GM21723 (cell line): ENCODE data around the gene TBC1D12.
"Not testable (repeated sequence)": the region's sequence is repeated elsewhere in the genome, so short reads cannot be mapped to it uniquely, and the experiment has no call there.

Experiments used
- ATAC-seq: cut with Tn5 transposase; IDR thresholded peaks from one replicate; pipeline ENCODE4 v1.9.1; 2021; ENCODE audit warnings: mild to moderate bottlenecking, moderate library complexity; ENCODE audit not compliant: unreplicated experiment

The TBC1D12 gene

DNA sequence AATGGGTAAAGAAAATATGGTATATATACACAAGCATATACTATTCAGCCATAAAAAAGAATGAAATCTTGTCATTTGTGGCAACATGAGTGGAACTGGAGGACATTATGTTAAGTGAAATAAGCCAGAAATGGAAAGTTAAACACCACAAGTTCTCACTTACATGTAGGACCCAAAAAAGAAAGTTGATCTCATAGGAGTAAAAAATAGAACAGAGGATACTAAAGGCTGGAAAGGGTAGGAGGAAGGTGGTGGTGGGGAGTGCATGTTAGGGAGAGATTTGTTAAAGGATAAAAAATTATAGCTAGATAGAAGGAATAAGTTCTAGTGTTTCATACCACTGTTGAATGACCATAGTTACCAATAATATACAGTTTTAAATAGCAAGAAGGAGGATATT lies 48.4 kb downstream of the TBC1D12 start:
- no peak for ATAC-seq

DNA sequence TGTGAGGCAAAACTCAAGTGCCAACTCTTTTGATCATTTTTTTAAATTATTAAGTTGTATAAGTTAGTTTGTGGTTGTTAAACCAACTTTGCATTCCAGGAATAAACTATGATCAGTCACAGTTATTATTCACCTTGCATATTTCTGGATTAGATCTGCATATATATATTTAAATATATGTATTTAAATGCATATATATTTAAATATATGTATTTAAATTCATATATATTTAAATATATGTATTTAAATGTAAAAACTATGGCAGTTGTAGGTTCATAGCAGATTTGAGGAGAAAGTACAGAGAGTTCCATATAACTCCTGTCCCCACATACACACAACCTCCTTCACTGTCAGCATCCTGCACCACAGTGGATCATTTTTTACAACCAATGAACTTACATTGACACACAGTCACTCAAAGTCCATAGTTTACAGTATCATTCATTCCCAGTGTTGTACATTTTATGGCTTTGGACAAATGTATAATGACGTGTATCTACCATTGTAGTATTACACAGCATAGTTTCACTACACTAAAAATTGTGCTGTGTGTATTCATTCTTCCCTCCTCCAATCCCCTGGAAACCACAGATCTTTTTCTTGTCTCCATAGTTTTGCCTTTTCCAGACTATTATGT lies 49.7 kb downstream of the TBC1D12 start:
- no peak for ATAC-seq

DNA sequence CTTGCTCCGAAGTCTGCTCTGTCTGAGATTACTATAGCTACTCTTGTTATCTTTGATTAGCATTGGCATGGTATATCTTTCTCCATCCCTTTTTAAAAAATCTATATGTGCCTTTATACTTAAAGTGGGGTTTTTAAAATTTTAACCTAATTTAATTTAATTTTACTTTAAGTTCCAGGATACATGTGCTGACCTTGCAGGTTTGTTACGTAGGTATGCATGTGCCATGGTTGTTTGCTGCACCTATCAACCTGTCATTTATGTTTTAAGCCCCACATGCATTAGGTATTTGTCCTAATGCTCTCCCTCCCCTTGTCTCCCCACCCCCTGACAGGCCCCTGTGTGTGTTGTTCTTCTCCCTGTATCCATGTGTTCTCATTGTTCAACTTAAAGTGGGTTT lies 54.6 kb downstream of the TBC1D12 start:
- no peak for ATAC-seq

DNA sequence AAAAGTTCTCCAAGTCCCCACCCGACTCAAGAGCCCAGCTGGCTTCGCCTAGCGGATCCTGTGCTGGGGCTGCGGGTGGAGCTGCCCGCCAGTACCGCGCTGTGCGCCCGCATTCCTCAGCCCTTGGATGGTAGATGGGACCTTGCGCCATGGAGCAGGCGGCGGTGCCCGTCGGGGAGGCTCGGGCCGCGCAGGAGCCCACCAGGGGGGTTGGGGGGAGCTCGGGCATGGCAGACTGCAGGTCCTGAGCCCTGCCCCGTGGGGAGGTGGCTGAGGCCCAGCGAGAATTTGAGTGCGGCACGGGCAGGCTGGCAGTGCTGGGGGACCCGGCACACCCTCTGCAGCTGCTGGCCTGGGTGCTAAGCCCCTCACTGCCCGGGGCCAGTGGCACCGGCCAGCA lies 57.0 kb downstream of the TBC1D12 start:
- no peak for ATAC-seq

DNA sequence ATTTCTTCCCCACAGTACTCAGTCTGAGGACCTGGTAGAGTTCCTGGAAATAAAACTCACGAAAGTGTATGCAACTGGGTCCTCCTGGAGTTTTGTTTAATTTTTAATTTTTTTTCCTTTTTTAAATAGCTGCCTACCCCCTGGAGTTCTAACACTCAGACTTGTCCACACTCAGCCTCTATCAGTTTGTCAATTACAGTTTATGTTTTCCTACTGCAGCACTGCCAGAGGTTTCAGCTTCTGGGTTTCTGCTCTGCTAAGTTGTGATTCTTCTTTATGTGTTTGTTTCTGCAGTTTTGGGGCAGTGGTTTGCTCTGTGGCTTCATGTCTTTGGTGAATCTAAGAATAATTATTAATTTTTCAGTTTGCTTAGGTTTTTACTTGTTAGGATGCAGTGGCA lies 59.2 kb downstream of the TBC1D12 start:
- no peak for ATAC-seq

DNA sequence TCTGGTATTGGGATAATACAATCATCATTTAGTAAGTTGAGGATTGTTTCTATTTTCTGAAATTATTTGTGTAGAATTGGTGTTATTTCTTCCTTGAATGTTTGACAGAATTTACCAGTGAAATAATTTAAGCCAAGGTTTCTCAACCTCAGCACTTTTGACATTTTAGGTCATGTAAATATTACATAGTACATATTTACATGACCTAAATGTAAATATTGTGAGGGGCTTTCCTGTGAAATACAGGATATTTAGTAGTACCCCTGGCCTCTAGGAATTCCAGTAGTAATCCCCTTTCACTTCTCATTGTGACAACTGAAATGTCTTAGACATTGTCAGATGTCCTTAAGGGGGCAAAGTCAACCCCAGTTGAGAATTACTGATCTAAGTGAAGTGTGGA lies 59.8 kb downstream of the TBC1D12 start:
- ATAC-seq: no peak

DNA sequence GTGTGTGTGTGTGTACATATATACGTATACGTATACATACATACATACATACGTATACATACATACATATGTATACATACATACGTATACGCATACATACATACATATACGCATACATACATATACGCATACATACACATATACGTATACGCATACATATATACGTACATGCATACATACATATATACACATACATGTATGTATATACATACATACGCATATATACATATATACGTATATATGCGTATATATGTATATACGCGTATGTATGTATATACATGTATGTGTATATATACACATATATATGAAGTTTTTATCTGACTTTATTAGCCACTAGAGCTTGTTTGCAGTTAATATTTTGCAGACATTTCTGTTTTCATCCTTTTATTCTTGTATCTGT lies 63.3 kb downstream of the TBC1D12 start:
- ATAC-seq: no peak

DNA sequence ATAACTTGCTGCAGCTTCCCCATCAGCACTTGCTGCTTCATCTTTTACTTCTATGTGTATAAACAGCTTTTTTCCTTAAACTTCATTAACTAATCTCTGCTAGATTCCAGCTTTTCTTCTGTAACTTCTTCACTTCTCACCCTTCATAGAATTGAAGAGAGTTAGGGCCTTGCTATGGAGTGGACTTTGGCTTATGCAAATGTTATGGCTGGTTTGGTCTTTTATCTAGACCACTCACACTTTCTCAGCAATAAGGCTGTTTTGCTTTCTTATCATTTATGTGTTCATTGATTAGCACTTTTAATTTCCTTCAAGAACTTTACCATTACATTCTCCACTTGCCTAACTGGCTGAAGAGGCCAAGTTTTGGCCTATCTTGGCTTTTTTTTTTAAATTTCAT lies 79.1 kb downstream of the TBC1D12 start:
- no peak for ATAC-seq

DNA sequence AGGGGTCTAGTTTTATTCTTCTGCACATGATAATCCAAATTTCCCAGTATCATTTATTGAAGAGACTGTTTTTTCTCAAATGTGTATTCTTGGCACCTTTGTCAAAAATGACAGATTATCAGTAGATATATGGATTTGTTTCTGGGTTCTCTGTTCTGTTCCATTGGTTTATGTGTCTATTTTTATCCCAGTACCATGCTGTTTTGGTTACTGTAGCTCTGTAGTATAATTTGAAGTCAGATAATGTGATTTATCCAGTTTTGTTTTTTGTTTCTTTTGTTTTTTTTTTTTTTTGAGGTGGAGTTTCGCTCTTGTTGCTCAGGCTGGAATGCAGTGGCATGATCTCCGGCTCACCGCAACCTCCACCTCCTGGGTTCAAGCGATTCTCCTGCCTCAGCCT lies 81.6 kb downstream of the TBC1D12 start:
- no peak for ATAC-seq

DNA sequence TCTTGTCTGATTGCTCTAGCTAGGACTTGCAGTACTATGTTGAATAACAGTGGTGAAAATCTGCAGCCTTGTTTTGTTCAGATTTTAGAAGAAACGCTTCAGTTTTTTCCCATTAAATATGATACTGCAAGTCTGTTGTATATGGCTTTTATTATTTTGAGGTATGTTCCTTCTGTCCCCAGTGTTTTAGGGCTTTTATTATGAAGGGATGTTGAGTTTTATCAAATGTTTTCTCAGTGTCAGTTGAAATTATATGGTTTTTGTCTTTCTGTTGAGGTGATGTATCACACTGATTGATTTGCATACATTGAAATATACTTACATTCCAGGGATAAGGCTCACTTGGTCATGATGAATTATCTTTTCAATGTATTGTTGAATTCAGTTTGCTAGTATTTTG lies 82.8 kb downstream of the TBC1D12 start:
- no peak for ATAC-seq

DNA sequence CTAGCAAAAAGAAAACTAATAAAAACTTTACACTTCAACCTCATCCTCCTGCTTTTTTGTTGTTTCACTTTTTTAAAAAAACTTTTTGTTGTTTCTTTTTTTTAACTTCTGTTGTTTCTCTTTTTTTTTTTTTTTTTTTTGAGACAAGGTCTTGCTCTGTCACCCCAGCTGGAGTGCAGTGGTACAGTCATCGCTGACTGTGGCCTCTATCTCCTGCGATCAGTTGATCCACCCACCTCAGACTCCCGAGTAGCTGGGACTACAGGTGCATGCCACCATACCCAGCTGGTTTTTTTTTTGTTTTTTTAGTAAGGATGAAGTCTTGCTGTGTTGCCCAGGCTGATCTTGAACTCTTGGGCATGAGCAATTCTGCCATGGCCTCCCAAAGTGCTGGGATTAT lies 85.2 kb downstream of the TBC1D12 start:
- no peak for ATAC-seq

DNA sequence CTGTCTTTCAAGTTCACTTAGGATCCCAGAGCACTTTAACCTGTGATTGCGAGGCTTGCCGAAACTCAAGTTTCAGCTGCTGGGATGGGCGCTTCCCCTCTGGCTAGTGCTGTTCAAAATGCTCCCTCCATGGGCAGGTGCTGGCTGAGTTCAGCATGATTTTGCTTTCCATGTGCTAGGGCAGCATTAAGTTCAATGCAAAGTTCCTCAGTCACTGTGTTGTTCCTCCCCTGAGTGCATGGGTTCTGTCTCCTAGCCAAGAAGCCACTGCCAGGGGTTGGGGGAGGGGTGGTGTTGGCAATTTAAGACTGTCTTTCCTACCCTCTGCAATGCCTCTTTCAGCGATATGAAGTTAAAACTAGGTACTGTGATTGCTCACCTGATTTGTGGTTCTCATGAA lies 86.8 kb downstream of the TBC1D12 start:
- no peak for ATAC-seq

DNA sequence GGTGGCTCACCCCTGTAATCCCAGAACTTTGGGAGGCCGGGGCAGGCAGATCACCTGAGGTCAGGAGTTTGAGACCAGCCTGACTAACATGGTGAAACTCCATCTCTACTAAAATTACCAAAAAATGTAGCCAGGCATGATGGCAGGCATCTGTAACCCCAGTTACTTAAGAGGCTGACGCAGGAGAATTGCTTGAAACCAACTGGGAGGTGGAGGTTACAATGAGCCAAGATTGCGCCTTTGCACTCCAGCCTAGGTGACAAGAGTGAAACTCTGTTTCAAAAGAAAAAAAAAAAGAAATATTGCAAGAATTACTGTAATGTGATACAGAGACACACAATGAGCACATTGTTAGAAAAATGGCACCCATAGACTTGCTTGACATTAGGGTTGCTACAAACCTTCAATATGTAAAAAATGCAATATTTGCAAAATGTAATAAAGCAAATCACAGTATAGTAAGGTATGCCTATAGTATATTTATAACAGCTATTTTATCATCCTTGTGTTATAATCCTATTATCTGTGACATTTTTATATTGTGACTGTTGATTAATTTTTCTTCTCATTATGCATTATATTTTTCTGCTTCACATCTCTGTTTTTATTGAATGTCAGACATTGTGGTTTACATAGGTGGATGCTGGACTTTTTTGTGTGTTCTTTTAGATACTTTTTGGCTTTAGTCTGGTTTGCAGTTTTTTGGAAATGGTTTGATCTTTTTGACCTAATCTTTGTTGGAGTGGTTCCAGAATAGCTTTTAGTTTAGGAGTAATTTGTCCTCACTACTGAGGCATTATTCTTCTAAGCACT lies 87.8 kb downstream of the TBC1D12 start:
- no peak for ATAC-seq

DNA sequence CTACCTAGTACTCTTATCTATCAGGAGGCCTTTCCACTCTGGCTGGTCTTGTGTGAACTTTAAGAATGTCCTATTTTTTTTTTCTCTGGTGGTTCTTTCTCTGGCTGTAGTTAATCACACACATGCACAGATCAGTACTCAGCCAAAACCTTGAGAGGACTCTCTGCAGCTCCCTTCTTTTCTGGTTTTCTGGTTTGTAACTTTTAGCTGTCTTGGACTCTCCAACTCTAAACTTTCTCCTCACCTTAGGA lies 88.4 kb downstream of the TBC1D12 start:
- ATAC-seq: no peak

DNA sequence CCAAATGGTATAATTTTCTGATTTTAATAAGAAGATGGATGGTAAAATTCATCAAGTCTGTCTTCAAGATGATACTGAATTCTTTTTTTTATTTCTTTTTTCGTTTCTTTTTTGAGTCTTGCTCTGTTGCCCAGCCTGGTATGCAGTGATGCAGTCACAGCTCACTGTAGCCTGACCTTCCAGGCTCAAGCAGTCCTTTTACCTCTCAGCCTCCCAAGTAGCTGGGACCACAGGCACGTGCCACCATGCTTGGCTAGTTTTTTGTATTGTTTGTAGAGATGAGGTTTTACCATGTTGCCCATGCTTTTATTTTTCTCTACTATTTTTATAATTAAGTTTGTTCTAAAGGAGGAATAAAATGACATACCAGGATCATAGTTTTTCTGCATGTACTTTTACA lies 91.1 kb downstream of the TBC1D12 start:
- ATAC-seq: no peak

DNA sequence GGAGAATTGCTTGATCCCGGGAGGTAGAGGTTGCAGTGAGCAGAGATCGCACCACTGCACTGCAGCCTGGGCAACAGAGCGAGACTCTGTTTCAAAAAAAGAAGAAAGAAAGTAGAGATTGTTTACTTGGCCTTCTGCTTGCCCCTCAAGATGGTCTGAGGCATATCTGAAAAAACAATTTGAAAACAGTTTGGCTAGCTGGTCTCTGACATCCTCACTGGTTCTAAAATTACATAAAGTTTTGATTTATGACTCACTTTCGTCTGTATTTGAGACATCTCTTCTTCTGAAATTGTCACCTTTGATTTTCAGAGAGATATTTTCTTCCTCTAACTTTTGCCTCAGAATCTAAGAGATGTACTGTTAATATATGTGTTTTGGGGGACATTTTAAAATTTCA lies 93.7 kb downstream of the TBC1D12 start:
- ATAC-seq: peak; percentile 71

DNA sequence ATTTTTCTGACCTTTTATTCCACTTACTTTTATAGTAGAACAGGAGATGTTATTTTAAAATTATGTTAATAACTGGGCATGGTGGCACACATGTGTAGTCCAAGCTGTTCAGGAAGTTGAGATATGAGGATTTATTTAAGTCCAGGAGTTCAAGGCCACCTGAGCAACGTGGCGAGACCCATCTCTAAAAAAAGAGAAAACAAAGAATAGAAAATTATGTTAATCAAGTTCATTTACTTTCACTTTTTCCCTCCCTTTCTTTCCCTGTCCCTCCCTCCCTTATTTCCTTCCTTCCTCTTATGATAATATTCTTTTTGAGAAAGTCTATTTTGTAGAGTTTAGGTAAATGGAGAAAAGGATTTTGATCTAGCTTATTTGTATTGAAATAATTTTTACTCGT lies 94.3 kb downstream of the TBC1D12 start:
- ATAC-seq: no peak

DNA sequence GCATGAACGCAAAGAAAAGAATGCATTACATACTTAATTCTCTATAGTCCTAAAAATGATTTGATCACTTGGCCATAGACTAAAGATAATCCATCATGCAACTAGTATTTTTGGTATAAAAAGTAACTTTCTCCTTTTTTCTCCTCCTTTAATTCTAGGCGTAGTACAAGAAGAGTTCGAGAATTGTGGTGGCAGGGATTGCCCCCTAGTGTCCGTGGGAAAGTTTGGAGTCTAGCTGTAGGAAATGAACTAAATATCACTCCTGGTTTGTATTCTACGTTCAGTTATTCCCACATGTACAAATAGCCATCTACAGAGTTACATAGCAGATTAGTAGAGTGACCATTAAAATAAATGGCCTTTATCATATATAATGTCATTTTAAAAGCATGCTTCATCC lies 97.7 kb downstream of the TBC1D12 start:
- ATAC-seq: no peak

DNA sequence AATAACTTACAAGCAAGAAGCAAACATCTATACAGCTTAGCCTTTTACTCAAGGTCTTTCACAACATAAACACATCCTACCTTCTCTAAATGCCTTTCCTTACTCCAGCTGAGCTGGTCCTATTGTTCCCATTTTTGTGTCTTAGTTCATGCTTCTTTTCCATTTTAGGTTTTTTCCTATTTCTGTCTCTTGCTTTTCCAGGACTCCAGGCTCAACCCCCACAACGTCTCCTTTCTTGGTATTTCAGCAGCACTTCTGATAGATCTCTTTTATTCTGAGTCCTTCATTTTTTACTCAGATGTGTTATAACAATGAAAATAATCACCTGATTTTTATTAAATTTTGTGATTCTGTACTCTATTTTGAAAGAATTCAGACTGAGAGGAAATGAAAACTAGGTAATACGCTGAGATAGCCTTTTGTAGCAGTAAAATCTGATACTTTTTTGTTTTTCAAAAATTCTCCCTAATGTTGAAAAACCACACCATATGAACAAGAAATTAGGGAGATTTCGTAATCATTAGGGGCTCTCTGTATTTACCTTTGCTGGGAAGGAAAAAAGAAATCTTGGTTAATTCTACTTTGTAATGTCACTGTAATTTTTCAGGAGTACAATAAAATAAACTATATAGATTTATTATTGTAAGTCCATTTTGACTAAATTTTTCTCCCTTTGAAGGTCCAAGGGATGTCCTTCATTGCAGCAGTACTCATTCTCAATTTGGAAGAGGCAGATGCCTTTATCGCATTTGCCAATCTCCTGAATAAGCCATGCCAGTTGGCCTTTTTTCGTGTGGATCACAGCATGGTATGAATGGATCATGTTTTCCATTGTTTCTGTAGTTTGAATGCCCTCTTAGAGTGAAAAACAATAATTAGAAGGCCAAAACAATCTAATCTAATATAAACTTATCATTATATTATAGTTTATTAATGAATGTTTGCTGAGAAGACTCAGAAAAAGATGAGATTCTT lies 119.2 kb downstream of the TBC1D12 start:
- no peak for ATAC-seq

DNA sequence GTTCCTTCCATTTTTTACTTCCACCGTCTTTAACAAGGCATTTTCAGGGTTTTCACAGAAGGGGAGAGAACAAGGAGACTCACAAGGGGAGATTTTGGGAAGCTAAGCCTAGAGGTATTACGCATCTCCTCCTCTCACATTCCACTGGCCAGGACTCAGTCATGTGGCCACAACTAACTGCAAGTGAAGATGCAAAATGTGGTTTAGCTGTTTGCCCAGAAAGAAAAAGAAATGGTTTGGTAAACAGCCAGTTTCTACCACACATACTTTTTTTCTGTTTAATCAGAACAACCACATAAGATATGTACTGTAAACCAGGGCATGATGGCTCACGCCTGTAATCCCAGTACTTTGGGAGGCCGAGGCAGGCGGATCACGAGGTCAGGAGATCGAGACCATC lies 121.8 kb downstream of the TBC1D12 start:
- ATAC-seq: no peak

DNA sequence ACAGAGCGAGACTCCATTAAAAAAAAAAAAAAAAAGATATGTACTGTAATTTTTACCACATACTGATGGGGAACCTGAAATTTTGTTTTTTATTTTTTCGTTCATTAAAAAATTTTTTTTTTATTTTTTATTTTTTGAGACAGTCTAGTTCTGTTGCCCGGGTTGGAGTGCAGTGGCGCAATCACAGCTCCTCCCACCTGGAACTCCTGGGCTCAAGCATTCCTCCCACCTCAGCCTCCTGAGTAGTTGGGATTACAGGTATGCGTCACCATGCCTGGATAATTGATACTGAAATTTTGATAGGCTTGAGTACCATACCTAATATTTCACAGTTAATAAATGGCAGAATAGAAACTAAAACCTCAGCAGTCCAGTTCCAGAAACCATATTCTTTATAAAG lies 122.4 kb downstream of the TBC1D12 start:
- no peak for ATAC-seq

DNA sequence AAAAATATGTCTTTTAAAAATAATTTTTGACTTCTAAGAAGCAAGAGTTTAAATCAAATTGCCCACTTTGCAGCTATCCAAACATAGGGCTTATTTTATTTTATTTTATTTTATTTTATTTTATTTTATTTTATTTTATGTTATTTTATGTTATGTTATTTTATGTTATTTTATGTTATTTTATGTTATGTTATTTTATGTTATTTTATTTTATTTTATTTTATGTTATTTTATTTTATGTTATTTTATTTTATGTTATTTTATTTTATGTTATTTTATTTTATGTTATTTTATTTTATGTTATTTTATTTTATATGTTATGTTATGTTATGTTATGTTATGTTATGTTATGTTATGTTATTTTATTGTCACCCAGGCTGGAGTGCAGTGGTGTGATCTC lies 129.2 kb downstream of the TBC1D12 start:
- not testable (repeated sequence) for ATAC-seq
